Activated CD4-positive, alpha-beta memory T cell treated with anti-CD3 and anti-CD28 coated beads, Interleukin-2, amount 10 ng/mL, durations not matched to agents 7 days and 5 days (primary cell): ENCODE measurements around the gene SCO2. TPM values are rescaled to one million over a fixed set of nuclear protein-coding genes. Genes with fewer than 3 reads are reported as not detected.

Experiments
- CTCF ChIA-PET: fragments of 350-600 bp; sonication (Branson Sonifier 250); formaldehyde crosslinking; loops from one replicate; lab custom pipeline; 2021; ENCODE audit warnings: antibody characterized with exemption, inconsistent platforms; lab: Charles Lee
- POLR2A ChIA-PET: fragments of 350-600 bp; sonication (Branson Sonifier 250); formaldehyde crosslinking; loops from one replicate; lab custom pipeline; 2021; ENCODE audit warnings: antibody characterized with exemption; lab: Charles Lee
- DNase-seq: peaks from one replicate; pipeline ENCODE4 v3.0.0-alpha.2; 2020
- H3K27ac Mint-ChIP-seq: one replicate; pipeline ENCODE4 v1.8.0; 2021; ENCODE audit warnings: mild to moderate bottlenecking, mixed read lengths
- H3K27me3 Mint-ChIP-seq: one replicate; pipeline ENCODE4 v1.8.0; 2021; ENCODE audit warnings: mixed read lengths
- H3K36me3 Mint-ChIP-seq: one replicate; pipeline ENCODE4 v1.8.0; 2021; ENCODE audit warnings: low read depth, mixed read lengths
- H3K4me1 Mint-ChIP-seq: one replicate; pipeline ENCODE4 v1.8.0; 2021; ENCODE audit warnings: mixed read lengths
- H3K4me3 Mint-ChIP-seq: one replicate; pipeline ENCODE4 v1.8.0; 2021; ENCODE audit warnings: mild to moderate bottlenecking, mixed read lengths
- H3K9me3 Mint-ChIP-seq: one replicate; pipeline ENCODE4 v1.8.0; 2021; ENCODE audit warnings: mixed read lengths
- total RNA-seq, 2 experiments: library from RNA; stranded (reverse); gene quantifications; one replicate each; pipeline ENCODE4 v1.2.3, GENCODE V29; 2021

The SCO2 gene
- total RNA-seq, 2 experiments from 2014 or later = 6.4 to 7.0 TPM

GRCh38 chr22:50564289-50564688 is 38.9 kb upstream of the SCO2 start:
- Mint-ChIP-seq H3K27ac (no peak overlapping the region), H3K4me3 (no peak overlapping the region), H3K4me1 (peaks cover 26% of the 10 kb centered on the region), H3K36me3 (peaks cover 5% of the 10 kb centered on the region), H3K9me3 (no peaks in the 10 kb centered on the region), H3K27me3 (peaks cover 21% of the 10 kb centered on the region)
- CTCF ChIA-PET = interaction anchor here (0.9 to 4.0 kb wide), 6 partner anchors 8 to 57 kb away, joined by 4 to 48 read pairs (median 23); partner anchors contain the start of genes CPT1B, KLHDC7B and SCO2
- POLR2A ChIA-PET = interaction anchor here (1.7 to 8.1 kb wide), 10 partner anchors 9 to 56 kb away, joined by 5 to 109 read pairs (median 13); partner anchors contain the start of genes CHKB, SCO2 and TYMP
- no peak for DNase-seq

- H3K36me3 Mint-ChIP-seq = peaks cover 1% of the 10 kb centered on the region
These were observed 38.2 kb upstream of the SCO2 start for GRCh38 chr22:50563413-50564160.

GRCh38 chr22:50562523-50563412 is 37.4 kb upstream of the SCO2 start, which contains the start of gene SYCE3:
SYCE3 (minus strand) TSS chr22:50562919; CDS start chr22:50556405, 6,514 bp downstream.
- peak; percentile 98 for DNase-seq
- CTCF ChIA-PET = interaction anchor here (0.6 to 4.0 kb wide), 19 partner anchors 10 to 179 kb away, joined by 3 to 48 read pairs (median 6); partner anchors contain the start of genes ARSA, KLHDC7B, SCO2 and TYMP
- H3K36me3 Mint-ChIP-seq = no peaks in the 10 kb centered on the region
- H3K27ac Mint-ChIP-seq = peak within 1 kb of the TSS; percentile 48
- peaks cover 26% of the 10 kb centered on the region for H3K4me1 Mint-ChIP-seq
- POLR2A ChIA-PET = interaction anchor here (1.1 to 8.1 kb wide), 16 partner anchors 8 to 57 kb away, joined by 4 to 109 read pairs (median 12); partner anchors contain the start of genes CHKB, CPT1B, LMF2 and NCAPH2
- no peaks in the 10 kb centered on the region for H3K9me3 Mint-ChIP-seq
- H3K4me3 Mint-ChIP-seq = peak within 1 kb of the TSS; percentile 77
- H3K27me3 Mint-ChIP-seq = peaks cover 25% of the 10 kb centered on the region

More at GRCh38 chr22:50563413-50564160, 38.2 kb upstream of the SCO2 start:
- H3K9me3 Mint-ChIP-seq = no peaks in the 10 kb centered on the region
- H3K4me3 Mint-ChIP-seq = peak overlapping the region; percentile 77
- ChIA-PET POLR2A (interaction anchor here (1.1 to 8.1 kb wide), 16 partner anchors 9 to 57 kb away, joined by 4 to 109 read pairs (median 12); partner anchors contain the start of genes CHKB, CPT1B, LMF2 and NCAPH2), CTCF (interaction anchor here (0.6 to 4.0 kb wide), 19 partner anchors 9 to 179 kb away, joined by 3 to 48 read pairs (median 6); partner anchors contain the start of genes ARSA, KLHDC7B, SCO2 and TYMP)
- DNase-seq = no peak
- H3K4me1 Mint-ChIP-seq = peaks cover 26% of the 10 kb centered on the region
- H3K27ac Mint-ChIP-seq = no peak overlapping the region
- H3K27me3 Mint-ChIP-seq = peaks cover 23% of the 10 kb centered on the region

- H3K27me3 Mint-ChIP-seq = peaks cover 25% of the 10 kb centered on the region
- POLR2A ChIA-PET = interaction anchor here (1.4 to 8.1 kb wide), 3 partner anchors 14 to 35 kb away, joined by 5 to 109 read pairs (median 9); partner anchors contain the start of gene SCO2
- DNase-seq = no peak
These were observed 36.3 kb upstream of the SCO2 start for GRCh38 chr22:50561401-50562358.

GRCh38 chr22:50560034-50560433 is 34.6 kb upstream of the SCO2 start:
- peaks cover 31% of the 10 kb centered on the region for H3K27me3 Mint-ChIP-seq
- ChIA-PET POLR2A (interaction anchor here (1.1 to 8.1 kb wide), 3 partner anchors 21 to 33 kb away, joined by 3 to 109 read pairs (median 9); partner anchors contain the start of gene SCO2), CTCF (interaction anchor here (0.9 to 1.5 kb wide), 3 partner anchors 21 to 94 kb away, joined by 3 to 4 read pairs (median 3); partner anchors contain the start of gene SCO2)
- H3K4me3 Mint-ChIP-seq = no peak overlapping the region
- H3K36me3 Mint-ChIP-seq = no peaks in the 10 kb centered on the region
- no peaks in the 10 kb centered on the region for H3K9me3 Mint-ChIP-seq
- H3K4me1 Mint-ChIP-seq = peaks cover 26% of the 10 kb centered on the region
- no peak overlapping the region for H3K27ac Mint-ChIP-seq
- no peak for DNase-seq

More at GRCh38 chr22:50561401-50562358, 36.3 kb upstream of the SCO2 start:
- CTCF ChIA-PET = interaction anchor here (0.7 kb wide), 1 partner anchor 36 kb away, joined by 3 read pairs; the partner anchor contains the start of gene SCO2
- Mint-ChIP-seq H3K4me3 (peak overlapping the region; percentile 39), H3K36me3 (no peaks in the 10 kb centered on the region), H3K27ac (no peak overlapping the region), H3K9me3 (no peaks in the 10 kb centered on the region), H3K4me1 (peaks cover 26% of the 10 kb centered on the region)

- POLR2A ChIA-PET = interaction anchor here (0.7 to 2.7 kb wide), 7 partner anchors 9 to 39 kb away, joined by 3 to 12 read pairs (median 3); partner anchors contain the start of genes CHKB, KLHDC7B and SCO2
- peaks cover 10% of the 10 kb centered on the region for H3K4me1 Mint-ChIP-seq
- CTCF ChIA-PET = interaction anchor here (0.7 to 3.7 kb wide), 3 partner anchors 9 to 31 kb away, joined by 3 to 14 read pairs (median 9); partner anchors contain the start of gene SCO2
These were observed 31.3 kb upstream of the SCO2 start for GRCh38 chr22:50556703-50557102.

GRCh38 chr22:50553310-50553709 is 27.9 kb upstream of the SCO2 start:
- POLR2A ChIA-PET = no interaction called here
- Mint-ChIP-seq H3K27ac (no peak overlapping the region), H3K4me3 (no peak overlapping the region), H3K27me3 (peaks cover 6% of the 10 kb centered on the region), H3K36me3 (peaks cover 3% of the 10 kb centered on the region), H3K9me3 (no peaks in the 10 kb centered on the region), H3K4me1 (peaks cover 17% of the 10 kb centered on the region)
- CTCF ChIA-PET = no interaction called here
- no peak for DNase-seq

More at GRCh38 chr22:50556703-50557102, 31.3 kb upstream of the SCO2 start:
- Mint-ChIP-seq H3K9me3 (no peaks in the 10 kb centered on the region), H3K27me3 (peaks cover 20% of the 10 kb centered on the region), H3K36me3 (no peaks in the 10 kb centered on the region), H3K27ac (no peak overlapping the region), H3K4me3 (no peak overlapping the region)
- no peak for DNase-seq

- Mint-ChIP-seq H3K27ac (no peak overlapping the region), H3K4me3 (no peak overlapping the region), H3K4me1 (peaks cover 23% of the 10 kb centered on the region), H3K27me3 (peaks cover 3% of the 10 kb centered on the region), H3K9me3 (no peaks in the 10 kb centered on the region), H3K36me3 (peaks cover 3% of the 10 kb centered on the region)
- ChIA-PET CTCF (interaction anchor here (0.6 to 5.6 kb wide), 3 partner anchors 12 to 33 kb away, joined by 4 to 48 read pairs (median 4); partner anchors contain the start of genes SCO2 and SYCE3), POLR2A (interaction anchor here (1.0 to 8.9 kb wide), 9 partner anchors 12 to 70 kb away, joined by 3 to 151 read pairs (median 6); partner anchors contain the start of genes LMF2, NCAPH2, SCO2 and SYCE3)
- DNase-seq = no peak
These were observed 25.9 kb upstream of the SCO2 start for GRCh38 chr22:50551160-50551752.

GRCh38 chr22:50550395-50550794 is 25.0 kb upstream of the SCO2 start:
- Mint-ChIP-seq H3K4me3 (peak overlapping the region; percentile 25), H3K9me3 (no peaks in the 10 kb centered on the region), H3K27me3 (no peaks in the 10 kb centered on the region), H3K27ac (no peak overlapping the region), H3K36me3 (peaks cover 3% of the 10 kb centered on the region), H3K4me1 (peaks cover 31% of the 10 kb centered on the region)
- no peak for DNase-seq
- POLR2A ChIA-PET = interaction anchor here (0.7 to 8.9 kb wide), 10 partner anchors 12 to 71 kb away, joined by 3 to 151 read pairs (median 6); partner anchors contain the start of genes LMF2, NCAPH2, SCO2 and SYCE3
- CTCF ChIA-PET = interaction anchor here (1.1 to 5.6 kb wide), 3 partner anchors 13 to 25 kb away, joined by 4 to 48 read pairs (median 40); partner anchors contain the start of genes SCO2 and SYCE3
